SU-DHL-6 (cell line): ENCODE results near the gene ARL5A.

Experiments used
- H2AFZ ChIP-seq: fragments of 200-600 bp; sonication (generic); 2 replicates; pipeline ENCODE4 v1.6.1; 2014; ENCODE audit warnings: low read depth, mild to moderate bottlenecking, moderate library complexity, mixed read lengths, antibody characterized with exemption, low read length; ENCODE audit not compliant: severe bottlenecking
- H3F3A ChIP-seq: fragments of 200-600 bp; shearing (Covaris generic); 2 replicates; pipeline ENCODE4 v1.6.0; 2016; ENCODE audit warnings: antibody characterized with exemption, mild to moderate bottlenecking; ENCODE audit not compliant: insufficient read depth
- H3K27ac ChIP-seq: fragments of 200-600 bp; sonication (generic); 2 replicates; pipeline ENCODE4 v1.5.1; 2016; ENCODE audit warnings: low read depth, mild to moderate bottlenecking, low read length, moderate library complexity, mixed read lengths
- H3K27me3 ChIP-seq: fragments of 200-600 bp; sonication (generic), shearing (Covaris generic); 2 replicates; pipeline ENCODE4 v1.6.0; 2014; ENCODE audit warnings: mild to moderate bottlenecking, low read length
- H3K36me3 ChIP-seq: fragments of 200-600 bp; sonication (generic); 2 replicates; pipeline ENCODE4 v1.6.1; 2014; ENCODE audit warnings: mild to moderate bottlenecking, low read length, mixed read lengths
- H3K4me2 ChIP-seq: fragments of 300-600, 200-600 bp; shearing (Covaris generic), sonication (generic); 2 replicates; pipeline ENCODE4 v1.6.0; 2014; ENCODE audit warnings: low read length, low read depth, mild to moderate bottlenecking; ENCODE audit not compliant: poor library complexity, severe bottlenecking
- H3K4me3 ChIP-seq: fragments of 200-600 bp; sonication (generic); 2 replicates; pipeline ENCODE4 v1.5.1; 2014; ENCODE audit warnings: antibody characterized with exemption, low read length, mild to moderate bottlenecking, mixed read lengths; ENCODE audit not compliant: insufficient read depth, poor library complexity, severe bottlenecking
- H3K79me2 ChIP-seq: fragments of 200-600 bp; sonication (generic); 2 replicates; pipeline ENCODE4 v1.6.1; 2014; ENCODE audit warnings: mild to moderate bottlenecking, low read length, moderate library complexity; ENCODE audit not compliant: insufficient read depth
- H3K9ac ChIP-seq: fragments of 200-600 bp; sonication (generic); 2 replicates; pipeline ENCODE4 v1.7.0; 2014; ENCODE audit warnings: mild to moderate bottlenecking, low read length
- H3K9me2 ChIP-seq: fragments of 200-600 bp; sonication (generic); replicated peaks from 2 replicates; pipeline ENCODE4 v1.6.1; 2014; ENCODE audit warnings: low read length; ENCODE audit not compliant: insufficient read depth
- H3K9me3 ChIP-seq: fragments of 200-600 bp; sonication (generic); 2 replicates; pipeline ENCODE4 v1.6.1; 2014; ENCODE audit warnings: low read length, mixed read lengths; ENCODE audit not compliant: insufficient read depth
- H4K20me1 ChIP-seq: fragments of 200-600 bp; sonication (generic); 2 replicates; pipeline ENCODE4 v1.6.1; 2014; ENCODE audit warnings: low read depth, mild to moderate bottlenecking, antibody characterized with exemption, low read length, moderate library complexity, mixed read lengths
- CTCF ChIP-seq: fragments of 200-600 bp; sonication (generic); IDR thresholded peaks from one replicate; pipeline ENCODE4 v1.5.1; 2017; ENCODE audit warnings: antibody characterized with exemption, mild to moderate bottlenecking, low read length, moderate library complexity; ENCODE audit not compliant: insufficient read depth, poor library complexity, severe bottlenecking
- EZH2phosphoT487 ChIP-seq: fragments of 200-600 bp; sonication (generic), shearing (Covaris generic); conservative IDR thresholded peaks from 2 replicates; pipeline ENCODE4 v1.6.1; 2018; ENCODE audit warnings: mild to moderate bottlenecking, antibody characterized with exemption, low read length, moderate library complexity, mixed read lengths

ARL5A gene

GRCh38 chr2:151827564-151828142 is 568 bp downstream of the ARL5A start:
- H3K9me2 ChIP-seq, result no peaks in the 10 kb centered on the region
- no peaks in the 10 kb centered on the region for H3K27me3 ChIP-seq
- H3K79me2 ChIP-seq, result peaks cover 56% of the 10 kb centered on the region
- TF ChIP-seq EZH2phosphoT487, result no peak
- no peak for TF ChIP-seq CTCF
- H3F3A ChIP-seq, result no peaks in the 10 kb centered on the region
- H3K4me3 ChIP-seq, result peak overlapping the region; percentile 93
- peaks cover 6% of the 10 kb centered on the region; the same call in 1 of the 2 replicates for H4K20me1 ChIP-seq
- H2AFZ ChIP-seq, result peak overlapping the region; percentile 70
- peak overlapping the region; percentile 89 for H3K4me2 ChIP-seq
- peak overlapping the region; percentile 42 for H3K27ac ChIP-seq
- no peaks in the 10 kb centered on the region for H3K9me3 ChIP-seq
- peak overlapping the region; percentile 94 for H3K9ac ChIP-seq
- no peaks in the 10 kb centered on the region for H3K36me3 ChIP-seq

- Histone ChIP-seq H3K27ac (no peak overlapping the region), H3K9ac (peak overlapping the region; percentile 94), H3K79me2 (peaks cover 63% of the 10 kb centered on the region), H3K4me3 (peak overlapping the region; percentile 93), H3K4me2 (peak overlapping the region; percentile 89), H3K9me3 (no peaks in the 10 kb centered on the region), H3K36me3 (no peaks in the 10 kb centered on the region), H3K9me2 (no peaks in the 10 kb centered on the region), H3K27me3 (no peaks in the 10 kb centered on the region), H3F3A (no peaks in the 10 kb centered on the region), H4K20me1 (peaks cover 12% of the 10 kb centered on the region; the same call in 1 of the 2 replicates), H2AFZ (no peak overlapping the region)
- TF ChIP-seq EZH2phosphoT487, result no peak
- TF ChIP-seq CTCF, result no peak
Observed at GRCh38 chr2:151826737-151827157, 1.5 kb downstream of the ARL5A start.

GRCh38 chr2:151824886-151825285 is 3.3 kb downstream of the ARL5A start:
- Histone ChIP-seq H3K9me2 (no peaks in the 10 kb centered on the region), H3K9me3 (no peaks in the 10 kb centered on the region), H3K79me2 (peaks cover 81% of the 10 kb centered on the region), H3K4me2 (peak overlapping the region; percentile 89), H3F3A (no peaks in the 10 kb centered on the region), H3K4me3 (no peak overlapping the region), H4K20me1 (peaks cover 12% of the 10 kb centered on the region; the same call in 1 of the 2 replicates), H3K9ac (no peak overlapping the region), H3K27me3 (no peaks in the 10 kb centered on the region), H2AFZ (no peak overlapping the region), H3K36me3 (no peaks in the 10 kb centered on the region), H3K27ac (no peak overlapping the region)
- no peak for TF ChIP-seq CTCF
- no peak for TF ChIP-seq EZH2phosphoT487
